ENCODE data around the gene ZNRF4.

The ZNRF4 gene

DNA sequence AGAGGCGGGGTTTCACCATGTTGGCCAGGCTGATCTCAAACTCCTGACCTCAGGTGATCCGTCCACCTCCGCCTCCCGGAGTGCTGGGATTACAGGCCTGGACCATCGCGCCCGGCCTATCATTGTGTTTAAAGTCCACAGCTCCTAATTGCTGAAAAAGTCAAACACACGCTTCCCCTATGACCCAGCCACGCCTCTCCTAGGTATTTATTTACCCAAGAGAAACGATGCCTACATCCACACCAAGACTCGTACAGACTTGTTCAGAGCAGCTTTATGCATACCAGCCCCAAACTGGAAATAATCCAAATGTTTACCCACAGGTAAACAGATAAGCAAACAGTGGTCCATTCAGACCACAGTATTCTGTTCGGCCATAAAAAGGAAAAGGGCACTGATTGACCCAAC, 15.1 kb downstream of the ZNRF4 start:
- TF ChIP-seq, protein P1, sequence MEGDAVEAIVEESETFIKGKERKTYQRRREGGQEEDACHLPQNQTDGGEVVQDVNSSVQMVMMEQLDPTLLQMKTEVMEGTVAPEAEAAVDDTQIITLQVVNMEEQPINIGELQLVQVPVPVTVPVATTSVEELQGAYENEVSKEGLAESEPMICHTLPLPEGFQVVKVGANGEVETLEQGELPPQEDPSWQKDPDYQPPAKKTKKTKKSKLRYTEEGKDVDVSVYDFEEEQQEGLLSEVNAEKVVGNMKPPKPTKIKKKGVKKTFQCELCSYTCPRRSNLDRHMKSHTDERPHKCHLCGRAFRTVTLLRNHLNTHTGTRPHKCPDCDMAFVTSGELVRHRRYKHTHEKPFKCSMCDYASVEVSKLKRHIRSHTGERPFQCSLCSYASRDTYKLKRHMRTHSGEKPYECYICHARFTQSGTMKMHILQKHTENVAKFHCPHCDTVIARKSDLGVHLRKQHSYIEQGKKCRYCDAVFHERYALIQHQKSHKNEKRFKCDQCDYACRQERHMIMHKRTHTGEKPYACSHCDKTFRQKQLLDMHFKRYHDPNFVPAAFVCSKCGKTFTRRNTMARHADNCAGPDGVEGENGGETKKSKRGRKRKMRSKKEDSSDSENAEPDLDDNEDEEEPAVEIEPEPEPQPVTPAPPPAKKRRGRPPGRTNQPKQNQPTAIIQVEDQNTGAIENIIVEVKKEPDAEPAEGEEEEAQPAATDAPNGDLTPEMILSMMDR (IDR thresholded peaks at IDR 0.05; ENCODE audit: low read depth, low read length, missing control alignments), result no peak
- DNase-seq (ENCODE audit: extremely low read depth, low read depth), result no peak
- no peak overlapping the region for H3K4me3 ChIP-seq (replicated peaks; ENCODE audit: low read depth, low read length)

DNA sequence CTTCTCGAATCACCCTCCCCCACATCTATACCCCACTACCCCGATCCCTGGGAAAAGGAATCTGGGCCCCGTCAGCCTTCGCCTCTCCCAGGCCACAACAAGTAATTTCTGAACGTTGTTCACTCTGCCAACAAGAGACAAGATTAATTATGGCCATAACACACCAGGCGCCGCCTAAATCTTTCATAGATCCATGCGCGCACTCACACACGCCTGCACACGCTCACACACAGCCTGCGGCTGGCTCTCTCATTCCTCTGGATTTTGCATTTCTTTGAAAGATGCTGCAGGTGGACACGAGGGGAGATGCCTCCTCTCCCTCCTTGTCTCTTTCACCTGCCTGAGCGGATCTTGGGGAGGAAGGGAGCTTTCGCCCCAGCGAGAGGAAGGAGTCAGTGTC, 17.1 kb downstream of the ZNRF4 start:
- TF ChIP-seq, protein P1 (IDR thresholded peaks at IDR 0.05; ENCODE audit: low read depth, low read length, missing control alignments), result no peak
- no peak overlapping the region for H3K4me3 ChIP-seq (replicated peaks; ENCODE audit: low read depth, low read length)

DNA sequence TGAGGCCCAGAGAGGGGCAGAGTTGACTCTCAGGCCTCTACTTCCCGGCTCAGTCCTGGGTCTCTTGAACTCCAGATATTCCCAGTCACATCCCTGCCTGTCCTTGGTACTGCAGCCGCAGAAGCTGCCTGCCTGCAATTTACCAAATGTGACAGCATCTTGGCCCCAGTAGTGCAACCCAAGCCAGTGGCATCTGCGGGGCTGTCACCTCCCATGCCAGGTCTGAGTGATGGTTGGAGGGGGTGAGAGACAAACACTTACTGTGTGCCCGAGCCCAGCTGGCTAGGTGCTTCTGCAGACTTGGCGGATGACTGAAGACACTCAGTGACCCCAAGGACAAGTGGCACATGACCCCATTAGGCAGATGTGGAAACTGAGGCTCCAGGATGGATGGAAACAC, 18.4 kb downstream of the ZNRF4 start:
- no peak for DNase-seq (ENCODE audit: extremely low read depth, low read depth)

More for the DNA sequence above, 17.1 kb downstream of the ZNRF4 start:
- DNase-seq (ENCODE audit: extremely low read depth, low read depth), result no peak

DNA sequence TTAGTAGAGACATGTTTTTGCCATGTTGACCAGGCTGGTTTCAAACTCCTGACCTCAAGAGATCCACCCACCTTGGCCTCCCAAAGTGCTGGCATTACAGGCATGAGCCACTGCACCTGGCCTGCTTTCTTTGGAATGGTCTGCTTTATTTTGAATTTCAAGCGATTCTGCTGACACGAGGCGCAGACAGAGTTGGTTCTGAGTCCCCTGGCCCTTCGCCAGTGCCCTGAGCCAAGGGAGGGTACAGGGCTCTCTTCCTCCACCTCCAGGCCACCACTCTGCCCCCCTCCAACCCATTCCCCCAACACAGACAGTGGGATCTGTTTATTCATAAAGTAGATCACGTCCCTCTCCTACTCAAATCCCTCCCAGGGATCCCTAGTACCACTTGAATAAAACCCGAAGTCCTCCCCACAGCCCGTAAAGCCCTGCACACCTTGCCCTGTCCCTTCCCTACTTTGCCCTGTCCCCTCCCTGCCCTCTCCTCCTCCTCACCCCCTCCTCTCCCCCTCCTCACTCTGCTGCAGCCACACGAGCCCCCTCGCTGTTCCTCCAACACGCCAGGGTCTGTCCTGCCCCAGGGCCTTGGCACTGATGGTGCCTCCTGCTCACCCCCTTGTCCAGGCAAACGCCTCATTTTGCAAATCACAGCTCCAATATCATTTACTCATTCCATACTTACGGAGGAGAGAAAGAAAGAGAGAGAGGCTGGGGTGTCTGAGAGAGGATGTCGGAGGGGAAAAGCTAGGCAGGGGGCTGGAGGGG, 22.4 kb downstream of the ZNRF4 start:
- TF ChIP-seq, protein P1 (IDR thresholded peaks at IDR 0.05; ENCODE audit: low read depth, low read length, missing control alignments), result no peak
- no peak overlapping the region for H3K4me3 ChIP-seq (replicated peaks; ENCODE audit: low read depth, low read length)

More for the DNA sequence above, 18.4 kb downstream of the ZNRF4 start:
- TF ChIP-seq, protein P1 (IDR thresholded peaks at IDR 0.05; ENCODE audit: low read depth, low read length, missing control alignments), result no peak
- H3K4me3 ChIP-seq (replicated peaks; ENCODE audit: low read depth, low read length), result no peak overlapping the region

DNA sequence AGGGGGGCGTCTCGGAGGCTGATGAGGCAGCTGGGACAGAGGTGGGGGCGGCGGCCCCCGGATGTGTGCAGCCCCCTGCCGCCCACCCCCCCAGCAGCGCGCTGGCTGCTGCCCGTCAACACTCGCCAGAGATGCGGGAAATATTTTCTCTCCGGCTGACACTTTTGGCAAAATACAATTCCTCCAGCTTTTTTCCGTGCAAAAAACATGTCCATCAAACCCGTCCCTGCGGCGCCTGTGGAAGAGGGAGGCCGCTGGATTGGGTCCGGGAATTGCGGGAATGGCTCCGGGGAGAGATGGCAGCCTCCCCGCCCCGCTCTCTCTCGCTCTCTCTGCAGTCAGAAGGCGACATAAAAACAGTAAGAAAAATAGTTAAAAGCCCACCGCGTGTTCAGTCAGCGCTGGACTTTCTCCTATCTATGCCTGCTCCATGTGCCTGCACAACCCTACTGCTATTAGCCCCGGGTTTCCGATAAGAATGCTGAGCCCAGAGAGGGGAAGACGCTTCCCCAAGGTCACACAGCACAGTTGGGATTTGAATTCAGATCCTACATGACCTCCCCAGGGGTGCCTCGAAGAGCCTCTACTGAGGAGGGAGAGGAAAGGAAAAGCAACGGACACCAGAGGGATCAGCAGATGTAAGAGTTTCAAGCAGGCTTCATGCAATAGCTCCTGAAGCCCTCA, 23.2 kb downstream of the ZNRF4 start:
- TF ChIP-seq, protein P1 (IDR thresholded peaks at IDR 0.05; ENCODE audit: low read depth, low read length, missing control alignments), result no peak
- DNase-seq (ENCODE audit: extremely low read depth, low read depth), result no peak
- no peak overlapping the region for H3K4me3 ChIP-seq (replicated peaks; ENCODE audit: low read depth, low read length)

More for the DNA sequence above, 22.4 kb downstream of the ZNRF4 start:
- no peak for DNase-seq (ENCODE audit: extremely low read depth, low read depth)

DNA sequence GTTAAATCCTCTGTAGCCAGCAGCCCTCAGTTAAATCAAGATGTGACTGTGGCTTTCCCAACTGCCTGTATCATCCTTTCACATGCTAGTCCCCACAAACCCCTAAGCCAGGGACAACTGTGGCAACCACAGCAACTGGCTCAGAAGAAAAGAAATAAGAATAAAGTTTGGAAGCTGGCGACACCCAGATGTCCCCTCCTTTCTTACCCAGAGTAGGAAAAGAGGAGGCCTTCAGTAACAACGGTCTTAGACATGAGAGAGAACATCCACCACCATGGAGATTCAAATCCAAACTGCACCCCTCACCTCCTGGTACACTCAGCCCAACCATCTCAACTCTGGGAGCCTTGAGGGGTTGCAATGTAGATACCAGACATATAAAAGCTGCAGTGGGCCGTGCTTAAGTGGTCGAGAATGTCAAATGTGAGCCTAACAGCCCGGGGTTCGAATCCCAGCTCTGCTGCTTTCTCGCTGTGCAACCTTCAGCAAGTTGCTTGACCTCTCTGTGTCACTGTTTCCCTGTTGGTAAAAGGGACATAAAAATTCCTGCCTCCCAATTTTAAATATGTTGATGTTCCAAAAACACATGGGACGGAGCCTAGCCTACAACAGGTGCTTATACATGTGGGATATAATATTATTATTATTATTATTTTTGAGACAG, 23.8 kb downstream of the ZNRF4 start:
- no peak for DNase-seq (ENCODE audit: extremely low read depth, low read depth)
- TF ChIP-seq, protein P1 (IDR thresholded peaks at IDR 0.05; ENCODE audit: low read depth, low read length, missing control alignments), result no peak
- no peak overlapping the region for H3K4me3 ChIP-seq (replicated peaks; ENCODE audit: low read depth, low read length)
